Epithelial cell of umbilical artery (primary cell): ENCODE data around the gene KHDRBS1. TPM values are rescaled to one million over a fixed set of nuclear protein-coding genes. Genes with fewer than 3 reads are reported as not detected.

ENCODE experiments used
- total RNA-seq: library from RNA; depleted of rRNA; stranded (reverse); fragments of >200 nt; gene quantifications from 2 replicates; pipeline ENCODE4 v1.2.3, GENCODE V29; 2014

KHDRBS1 gene
- total RNA-seq: 68.2 and 71.4 TPM in 2 replicates

GRCh38 chr1:32013386-32014198 lies at the start of gene KHDRBS1:
Gene KHDRBS1, plus strand, starts transcription at chr1:32013868. Its CDS starts 128 bp downstream, at chr1:32013996.

GRCh38 chr1:32072622-32073298 lies 59.1 kb downstream of the KHDRBS1 start, which contains the start of gene TMEM39B:
Gene TMEM39B, plus strand, starts transcription at chr1:32072939. Its CDS starts 109 bp downstream, at chr1:32073048.

Other genes with a start within 250 kb of the KHDRBS1 start
- gene ADGRB2, start 249.5 kb upstream of the KHDRBS1 start, total RNA-seq: 1.1 and 1.9 TPM in 2 replicates
- 19.8 and 23.6 TPM in 2 replicates for gene SPOCD1, start 197.8 kb upstream of the KHDRBS1 start, total RNA-seq
- 206 and 269 TPM in 2 replicates for gene PTP4A2, start 75.5 kb upstream of the KHDRBS1 start, total RNA-seq
- 8.4 and 9.1 TPM in 2 replicates for gene TMEM39B, start 59.1 kb downstream of the KHDRBS1 start, total RNA-seq
- gene KPNA6, start 94.2 kb downstream of the KHDRBS1 start, total RNA-seq: 30.2 and 38.0 TPM in 2 replicates
- 60.7 and 83.4 TPM in 2 replicates for gene TXLNA, start 165.8 kb downstream of the KHDRBS1 start, total RNA-seq
- gene CCDC28B, start 186.7 kb downstream of the KHDRBS1 start, total RNA-seq: 16.7 and 25.3 TPM in 2 replicates
- 1.3 and 2.0 TPM in 2 replicates for gene IQCC, start 191.8 kb downstream of the KHDRBS1 start, total RNA-seq
- gene DCDC2B, start 195.2 kb downstream of the KHDRBS1 start, total RNA-seq: not detected in 2 replicates
- 9.1 and 11.1 TPM in 2 replicates for gene TMEM234, start 208.5 kb downstream of the KHDRBS1 start, total RNA-seq
- 393 and 395 TPM in 2 replicates for gene EIF3I, start 208.5 kb downstream of the KHDRBS1 start, total RNA-seq
- 0.97 and 3.6 TPM in 2 replicates for gene FAM167B, start 233.4 kb downstream of the KHDRBS1 start, total RNA-seq
- 0.32 TPM in 1 of 2 replicates, not detected in the other for gene LCK, start 237.4 kb downstream of the KHDRBS1 start, total RNA-seq